Measurements from ENCODE around the gene SYPL1.

DNA sequence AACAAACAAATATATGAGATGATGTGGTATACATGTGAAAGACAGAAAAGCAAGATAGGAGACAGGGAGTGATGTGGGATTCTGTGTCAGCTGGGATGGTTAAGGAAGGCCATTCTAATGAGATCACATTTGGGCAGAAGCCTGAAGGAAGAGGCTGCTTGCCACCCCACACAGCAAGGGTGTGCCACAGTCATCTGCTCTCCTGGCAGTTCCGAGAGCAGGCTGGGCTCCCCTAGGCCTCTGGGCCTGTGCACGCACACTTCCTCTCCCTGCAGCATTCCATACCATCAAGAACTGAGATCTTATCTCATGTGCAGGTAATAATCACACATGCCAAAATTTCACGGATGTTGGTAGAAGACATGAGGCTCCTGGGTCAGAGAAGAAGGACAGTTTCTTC lies 43.1 kb downstream of the SYPL1 start:
- TF ChIP-seq, protein P1, sequence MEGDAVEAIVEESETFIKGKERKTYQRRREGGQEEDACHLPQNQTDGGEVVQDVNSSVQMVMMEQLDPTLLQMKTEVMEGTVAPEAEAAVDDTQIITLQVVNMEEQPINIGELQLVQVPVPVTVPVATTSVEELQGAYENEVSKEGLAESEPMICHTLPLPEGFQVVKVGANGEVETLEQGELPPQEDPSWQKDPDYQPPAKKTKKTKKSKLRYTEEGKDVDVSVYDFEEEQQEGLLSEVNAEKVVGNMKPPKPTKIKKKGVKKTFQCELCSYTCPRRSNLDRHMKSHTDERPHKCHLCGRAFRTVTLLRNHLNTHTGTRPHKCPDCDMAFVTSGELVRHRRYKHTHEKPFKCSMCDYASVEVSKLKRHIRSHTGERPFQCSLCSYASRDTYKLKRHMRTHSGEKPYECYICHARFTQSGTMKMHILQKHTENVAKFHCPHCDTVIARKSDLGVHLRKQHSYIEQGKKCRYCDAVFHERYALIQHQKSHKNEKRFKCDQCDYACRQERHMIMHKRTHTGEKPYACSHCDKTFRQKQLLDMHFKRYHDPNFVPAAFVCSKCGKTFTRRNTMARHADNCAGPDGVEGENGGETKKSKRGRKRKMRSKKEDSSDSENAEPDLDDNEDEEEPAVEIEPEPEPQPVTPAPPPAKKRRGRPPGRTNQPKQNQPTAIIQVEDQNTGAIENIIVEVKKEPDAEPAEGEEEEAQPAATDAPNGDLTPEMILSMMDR (IDR thresholded peaks at IDR 0.05): no peak
- no peak for TF ChIP-seq EZH2 (IDR thresholded peaks at IDR 0.05; ENCODE audit: borderline replicate concordance, insufficient read depth, low read depth, low read length, poor library complexity, severe bottlenecking)

All from B cell (primary cell).